Measurements from ENCODE around the gene ZNF827.

Gene ZNF827

GRCh38 chr4:145865274-145865941, 73.2 kb downstream of the ZNF827 start:
- DNase-seq (ENCODE audit: insufficient read length, low spot score) (no peak), FAIRE-seq (no peak)
- TF ChIP-seq CTCF (IDR thresholded peaks at IDR 0.05; ENCODE audit: insufficient read depth, missing control alignments): no peak

GRCh38 chr4:145863191-145863590, 75.4 kb downstream of the ZNF827 start:
- FAIRE-seq (no peak), DNase-seq (ENCODE audit: insufficient read length, low spot score) (no peak)
- no peak for TF ChIP-seq CTCF (IDR thresholded peaks at IDR 0.05; ENCODE audit: insufficient read depth, missing control alignments)

- no peak for DNase-seq (ENCODE audit: insufficient read length, low spot score)
- no peak for FAIRE-seq
- TF ChIP-seq CTCF (IDR thresholded peaks at IDR 0.05; ENCODE audit: insufficient read depth, missing control alignments): no peak
Measured at GRCh38 chr4:145861336-145862318, 77.0 kb downstream of the ZNF827 start.

GRCh38 chr4:145860897-145861296, 77.7 kb downstream of the ZNF827 start:
- no peak for DNase-seq (ENCODE audit: insufficient read length, low spot score)
- TF ChIP-seq CTCF (IDR thresholded peaks at IDR 0.05; ENCODE audit: insufficient read depth, missing control alignments): no peak
- no peak for FAIRE-seq

GRCh38 chr4:145860446-145860845, 78.2 kb downstream of the ZNF827 start:
- no peak for TF ChIP-seq CTCF (IDR thresholded peaks at IDR 0.05; ENCODE audit: insufficient read depth, missing control alignments)
- no peak for DNase-seq (ENCODE audit: insufficient read length, low spot score)
- no peak for FAIRE-seq

GRCh38 chr4:145859926-145860325, 78.7 kb downstream of the ZNF827 start:
- TF ChIP-seq CTCF (IDR thresholded peaks at IDR 0.05; ENCODE audit: insufficient read depth, missing control alignments): no peak
- FAIRE-seq: no peak
- DNase-seq (ENCODE audit: insufficient read length, low spot score): no peak

Measured in D721Med (cell line).